MCF 10A (cell line): Measurements from ENCODE around the gene HMG20A. TPM values are rescaled to one million over a fixed set of nuclear protein-coding genes. Genes with fewer than 3 reads are reported as not detected.
A peak's percentile ranks its signal among the peaks of the same experiment; 100 is the strongest.
"Not testable (repeated sequence)": the region's sequence is repeated elsewhere in the genome, so short reads cannot be mapped to it uniquely, and the experiment has no call there.

Experiments used
- BruUV-seq: library from RNA; stranded (reverse); fragments of 400-500 nt; replicated peaks from 2 replicates; lab custom pipeline; 2021; lab: Mats Ljungman, UMichigan
- CTCF ChIA-PET: fragments of 300-600 bp; sonication (Branson Sonifier 250); formaldehyde crosslinking; extraction: SDS; loops from one replicate; lab custom pipeline; 2021; ENCODE audit warnings: antibody characterized with exemption, inconsistent platforms; lab: Yijun Ruan, JAX
- POLR2A ChIA-PET: fragments of 300-600, 350-650 bp; sonication (Branson Sonifier 250); formaldehyde crosslinking; extraction: SDS; loops from one replicate; lab custom pipeline; 2020; ENCODE audit warnings: antibody characterized with exemption, inconsistent platforms; lab: Yijun Ruan, JAX
- DNase-seq: peaks from one replicate; pipeline ENCODE4 v3.0.0-alpha.2; 2018; ENCODE audit not compliant: unreplicated experiment
- H3K27ac Mint-ChIP-seq: one replicate; pipeline ENCODE4 v1.8.0; 2022; ENCODE audit warnings: mild to moderate bottlenecking, low read depth, mixed read lengths; ENCODE audit not compliant: unreplicated experiment
- H3K27me3 Mint-ChIP-seq: one replicate; pipeline ENCODE4 v1.8.0; 2022; ENCODE audit warnings: mixed read lengths; ENCODE audit not compliant: insufficient read depth, unreplicated experiment
- H3K36me3 Mint-ChIP-seq: one replicate; pipeline ENCODE4 v1.8.0; 2022; ENCODE audit warnings: mild to moderate bottlenecking, moderate library complexity, mixed read lengths; ENCODE audit not compliant: insufficient read depth, unreplicated experiment
- H3K4me1 Mint-ChIP-seq: one replicate; pipeline ENCODE4 v1.8.0; 2022; ENCODE audit warnings: mixed read lengths; ENCODE audit not compliant: insufficient read depth, unreplicated experiment
- H3K4me3 Mint-ChIP-seq: one replicate; pipeline ENCODE4 v1.8.0; 2022; ENCODE audit warnings: mild to moderate bottlenecking, moderate library complexity, mixed read lengths; ENCODE audit not compliant: unreplicated experiment
- H3K9me3 Mint-ChIP-seq: one replicate; pipeline ENCODE4 v1.8.0; 2022; ENCODE audit warnings: mixed read lengths; ENCODE audit not compliant: unreplicated experiment
- intact Hi-C: fragments of 100-400 bp; cut with micrococcal nuclease; formaldehyde crosslinking; loops from 2 replicates; pipeline ENCODE4 v1.14.1; 2022
- total RNA-seq: library from RNA; stranded (reverse); gene quantifications from 2 replicates; pipeline ENCODE4 v1.2.3, GENCODE V29; 2022
- TF ChIP-seq, protein P1 (sequence below): fragments of 200-600 bp; IDR thresholded peaks from one replicate; pipeline ENCODE4 v1.8.0; 2022; ENCODE audit warnings: antibody characterized with exemption, mild to moderate bottlenecking; ENCODE audit not compliant: unreplicated experiment

HMG20A gene
- total RNA-seq, 1 experiment from 2014 or later, result 39.7 TPM

DNA sequence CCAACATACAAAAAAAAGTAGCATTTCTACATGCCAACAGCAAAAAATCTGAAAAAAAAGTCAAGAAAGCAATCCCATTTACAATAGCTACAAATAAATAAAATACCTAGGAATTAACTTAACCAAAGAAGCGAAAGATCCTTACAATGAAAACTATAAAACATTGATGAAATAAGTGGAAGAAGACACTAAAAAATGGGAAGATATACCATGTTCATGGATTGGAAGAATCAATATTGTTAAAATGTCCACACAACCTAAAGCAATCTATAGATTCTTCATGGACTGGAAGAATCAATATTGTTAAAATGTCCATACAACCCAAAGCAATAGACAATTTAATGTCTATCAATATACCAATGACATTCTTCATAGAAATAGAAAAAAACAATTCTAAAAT, 21.8 kb upstream of the HMG20A start:
- POLR2A ChIA-PET, result interaction anchor here (0.7 kb wide), 1 partner anchor 11 kb away, joined by 4 read pairs; no protein-coding TSS in a partner anchor

DNA sequence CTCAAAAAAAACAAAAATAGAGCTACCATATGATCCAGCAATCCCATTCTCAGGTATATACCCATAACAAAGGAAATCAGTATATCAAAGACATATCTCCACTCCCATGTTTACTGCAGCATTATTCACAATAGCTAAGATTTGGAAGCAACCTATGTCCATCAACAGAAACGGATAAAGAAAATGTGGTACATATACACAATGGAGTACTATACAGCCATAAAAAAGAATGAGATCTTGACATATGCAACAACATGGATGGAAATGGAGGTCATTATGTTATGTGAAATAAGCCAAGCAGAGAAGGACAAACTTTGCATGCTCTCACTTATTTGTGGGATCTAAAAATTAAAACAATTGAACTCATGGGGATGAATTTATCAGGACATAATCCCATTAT, 20.4 kb upstream of the HMG20A start:
- CTCF ChIA-PET, result interaction anchor here (0.6 to 0.7 kb wide), 2 partner anchors 19 to 245 kb away, joined by 3 to 4 read pairs; no protein-coding TSS in a partner anchor
- intact Hi-C loops, result no loop called here
- H3K36me3 Mint-ChIP-seq, result no peaks in the 10 kb centered on the region
- H3K27ac Mint-ChIP-seq, result no peak overlapping the region
- no peak overlapping the region for H3K4me3 Mint-ChIP-seq
- no TSS peak for BruUV-seq
- peaks cover 6% of the 10 kb centered on the region for H3K4me1 Mint-ChIP-seq
- POLR2A ChIA-PET, result interaction anchor here (0.7 to 1.2 kb wide), 3 partner anchors 10 to 12 kb away, joined by 3 read pairs; no protein-coding TSS in a partner anchor
- H3K27me3 Mint-ChIP-seq, result no peaks in the 10 kb centered on the region
- TF ChIP-seq, protein P1, sequence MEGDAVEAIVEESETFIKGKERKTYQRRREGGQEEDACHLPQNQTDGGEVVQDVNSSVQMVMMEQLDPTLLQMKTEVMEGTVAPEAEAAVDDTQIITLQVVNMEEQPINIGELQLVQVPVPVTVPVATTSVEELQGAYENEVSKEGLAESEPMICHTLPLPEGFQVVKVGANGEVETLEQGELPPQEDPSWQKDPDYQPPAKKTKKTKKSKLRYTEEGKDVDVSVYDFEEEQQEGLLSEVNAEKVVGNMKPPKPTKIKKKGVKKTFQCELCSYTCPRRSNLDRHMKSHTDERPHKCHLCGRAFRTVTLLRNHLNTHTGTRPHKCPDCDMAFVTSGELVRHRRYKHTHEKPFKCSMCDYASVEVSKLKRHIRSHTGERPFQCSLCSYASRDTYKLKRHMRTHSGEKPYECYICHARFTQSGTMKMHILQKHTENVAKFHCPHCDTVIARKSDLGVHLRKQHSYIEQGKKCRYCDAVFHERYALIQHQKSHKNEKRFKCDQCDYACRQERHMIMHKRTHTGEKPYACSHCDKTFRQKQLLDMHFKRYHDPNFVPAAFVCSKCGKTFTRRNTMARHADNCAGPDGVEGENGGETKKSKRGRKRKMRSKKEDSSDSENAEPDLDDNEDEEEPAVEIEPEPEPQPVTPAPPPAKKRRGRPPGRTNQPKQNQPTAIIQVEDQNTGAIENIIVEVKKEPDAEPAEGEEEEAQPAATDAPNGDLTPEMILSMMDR, result no peak
- peaks cover 37% of the 10 kb centered on the region for H3K9me3 Mint-ChIP-seq
- DNase-seq, result no peak

More for the DNA sequence above, 21.8 kb upstream of the HMG20A start:
- BruUV-seq, result no TSS peak
- Mint-ChIP-seq H3K9me3 (peaks cover 37% of the 10 kb centered on the region), H3K4me3 (no peak overlapping the region), H3K27ac (no peak overlapping the region), H3K4me1 (peaks cover 6% of the 10 kb centered on the region), H3K27me3 (no peaks in the 10 kb centered on the region), H3K36me3 (no peaks in the 10 kb centered on the region)
- no peak for DNase-seq
- intact Hi-C loops, result no loop called here
- TF ChIP-seq, protein P1, result no peak
- CTCF ChIA-PET, result no interaction called here

DNA sequence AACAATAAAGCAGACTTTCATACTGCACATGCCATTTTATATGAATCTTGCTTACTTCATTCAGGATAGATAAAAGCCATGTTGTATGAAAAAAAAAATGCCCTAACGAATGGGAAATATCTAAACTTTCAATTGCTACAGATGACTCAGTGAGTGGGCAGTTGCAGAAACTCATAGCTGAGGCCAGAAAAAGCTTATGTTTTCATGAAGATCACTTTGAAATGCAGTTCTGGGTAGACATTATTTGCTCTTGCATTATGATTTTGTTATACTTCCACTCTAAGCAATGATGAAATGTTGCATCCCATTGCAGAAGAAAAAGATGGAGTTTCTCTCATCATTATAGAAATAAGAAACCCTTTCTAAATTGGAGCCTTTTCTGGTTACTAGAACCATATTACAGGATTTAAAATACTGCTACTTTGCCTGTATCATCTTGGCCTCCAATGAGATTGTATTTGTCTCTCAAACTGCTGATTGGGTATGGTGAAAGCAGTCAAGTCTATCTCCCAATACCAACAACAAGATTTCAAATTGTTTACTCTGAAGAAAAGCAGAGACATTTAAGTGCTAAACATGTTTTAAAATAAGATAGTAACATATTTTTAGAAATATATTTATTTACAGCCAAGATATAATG, 17.8 kb upstream of the HMG20A start:
- H3K9me3 Mint-ChIP-seq, result peaks cover 26% of the 10 kb centered on the region
- H3K4me3 Mint-ChIP-seq, result no peak overlapping the region
- intact Hi-C loops, result no loop called here
- no TSS peak for BruUV-seq
- peaks cover 6% of the 10 kb centered on the region for H3K4me1 Mint-ChIP-seq
- ChIA-PET POLR2A (no interaction called here), CTCF (no interaction called here)
- TF ChIP-seq, protein P1, result no peak
- peak; percentile 33 for DNase-seq
- H3K27me3 Mint-ChIP-seq, result no peaks in the 10 kb centered on the region
- H3K27ac Mint-ChIP-seq, result no peak overlapping the region
- H3K36me3 Mint-ChIP-seq, result no peaks in the 10 kb centered on the region

DNA sequence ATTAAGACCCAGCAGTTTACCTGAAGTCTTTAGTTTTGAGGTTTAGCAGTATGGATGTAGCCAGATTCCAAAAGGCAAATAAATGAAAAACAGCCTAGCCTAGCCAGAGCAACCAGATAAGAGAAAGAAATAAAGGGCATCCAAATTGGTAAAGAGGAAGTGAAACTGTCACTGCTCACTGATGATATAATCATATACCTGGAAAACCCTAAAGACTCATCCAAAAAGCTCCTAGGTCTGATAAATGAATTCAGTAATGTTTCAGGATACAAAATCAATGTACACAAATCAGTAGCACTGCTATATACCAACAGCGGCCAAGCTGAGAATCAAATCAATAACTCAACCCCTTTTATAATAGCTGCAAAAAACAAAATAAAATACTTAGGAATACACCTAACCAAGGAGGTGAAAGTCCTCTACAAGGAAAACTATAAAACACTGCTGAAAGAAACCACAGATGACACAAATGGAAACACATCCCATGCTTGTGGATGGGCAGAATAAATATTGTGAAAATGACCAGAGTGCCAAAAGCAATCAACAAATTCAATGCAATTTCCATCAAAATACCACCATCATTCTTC, 14.4 kb upstream of the HMG20A start:
- POLR2A ChIA-PET, result interaction anchor here (1.1 to 1.2 kb wide), 3 partner anchors 10 to 15 kb away, joined by 3 to 5 read pairs (median 3); partner anchors contain the start of gene HMG20A
- BruUV-seq, result not testable (repeated sequence)

More for the DNA sequence above, 14.4 kb upstream of the HMG20A start:
- H3K9me3 Mint-ChIP-seq, H3K4me3 Mint-ChIP-seq, intact Hi-C loops, H3K36me3 Mint-ChIP-seq, H3K27ac Mint-ChIP-seq, DNase-seq, H3K27me3 Mint-ChIP-seq: not testable (repeated sequence)
- H3K4me1 Mint-ChIP-seq, result peaks cover 11% of the 10 kb centered on the region
- CTCF ChIA-PET, result interaction anchor here (0.6 to 0.9 kb wide), 3 partner anchors 91 to 558 kb away, joined by 3 read pairs; no protein-coding TSS in a partner anchor
